HG02571 (cell line): ENCODE measurements around the gene COG7.
"Not testable (repeated sequence)": the region's sequence is repeated elsewhere in the genome, so short reads cannot be mapped to it uniquely, and the experiment has no call there.

Experiments
- ATAC-seq: cut with Tn5 transposase; IDR thresholded peaks from one replicate; pipeline ENCODE4 v1.9.1; 2021; ENCODE audit warnings: mild to moderate bottlenecking, moderate library complexity; ENCODE audit not compliant: unreplicated experiment

The COG7 gene

DNA sequence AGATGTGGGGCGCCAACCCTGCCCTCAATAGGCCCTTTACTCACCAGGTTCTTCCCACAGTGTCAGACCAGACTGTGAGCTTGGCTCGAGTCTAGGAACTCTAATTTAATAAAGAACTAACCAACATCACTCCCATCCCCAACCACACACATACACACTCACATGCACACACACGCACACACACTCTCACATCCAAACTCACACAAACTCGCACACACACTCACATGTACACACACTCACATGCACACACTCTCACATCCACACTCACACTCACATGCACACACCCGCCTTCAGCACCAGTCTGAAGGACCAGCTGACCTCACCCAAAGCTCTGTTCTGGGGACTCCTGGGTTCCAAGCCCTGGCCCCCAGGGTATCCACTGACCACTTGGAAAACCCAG lies 63.8 kb downstream of the COG7 start:
- ATAC-seq = no peak

DNA sequence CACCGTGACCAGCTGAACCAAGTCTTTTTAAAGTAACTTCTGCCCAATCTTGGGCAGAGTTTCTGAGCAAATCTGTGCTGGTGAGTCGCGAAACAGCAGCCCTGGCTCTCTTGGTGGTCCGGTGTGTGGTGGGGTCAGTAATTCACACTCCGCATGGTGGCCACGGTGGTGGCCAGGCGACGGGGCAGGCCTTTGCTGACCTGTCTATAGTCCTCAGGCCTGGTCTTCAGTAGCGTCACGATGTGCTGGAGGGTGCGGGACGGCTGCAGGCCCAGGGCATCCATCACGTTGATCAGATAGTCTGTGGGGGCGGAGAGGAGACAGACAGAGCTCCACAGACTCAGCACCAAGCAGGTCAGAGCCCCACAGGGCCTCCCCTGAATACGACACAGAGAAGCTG lies 64.2 kb downstream of the COG7 start:
- ATAC-seq = no peak

DNA sequence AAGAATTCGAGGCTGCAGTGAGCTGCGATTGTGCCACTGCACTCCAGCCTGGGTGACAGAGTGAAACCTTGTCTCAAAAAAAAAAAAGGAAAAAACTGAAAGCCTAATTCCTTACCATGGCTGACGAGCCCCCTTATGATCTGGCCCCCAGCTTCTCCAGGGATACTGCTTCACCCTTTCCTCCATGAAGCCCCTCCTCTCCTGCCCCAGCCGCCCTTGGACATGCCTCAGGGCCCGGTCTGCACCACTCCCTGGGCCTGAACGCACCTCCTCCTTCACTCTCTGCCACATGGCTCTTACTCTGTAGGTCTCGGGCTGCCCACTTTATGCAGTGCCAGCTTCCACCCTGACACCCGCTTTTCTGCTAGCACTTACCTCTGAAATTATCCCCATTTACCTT lies 65.3 kb downstream of the COG7 start:
- no peak for ATAC-seq

DNA sequence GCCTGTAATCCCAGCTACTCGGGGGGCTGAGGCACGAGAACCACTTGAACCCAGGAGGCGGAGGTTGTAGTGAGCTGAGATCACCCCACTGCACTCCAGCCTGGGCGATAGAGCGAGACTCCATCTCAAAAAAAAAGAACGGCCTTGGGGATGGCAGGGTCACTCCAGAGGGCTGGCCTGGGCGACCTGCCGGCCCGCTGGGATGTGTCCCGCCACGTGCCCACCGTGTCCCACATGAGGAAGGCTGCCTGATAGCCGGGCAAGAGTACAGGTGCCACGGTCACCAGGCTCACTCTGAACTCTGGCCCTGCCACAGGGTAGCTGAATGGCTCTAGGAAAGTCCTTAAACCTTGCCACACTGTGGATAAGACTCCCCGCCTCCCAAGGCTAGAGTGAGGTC lies 67.5 kb downstream of the COG7 start:
- ATAC-seq = no peak

DNA sequence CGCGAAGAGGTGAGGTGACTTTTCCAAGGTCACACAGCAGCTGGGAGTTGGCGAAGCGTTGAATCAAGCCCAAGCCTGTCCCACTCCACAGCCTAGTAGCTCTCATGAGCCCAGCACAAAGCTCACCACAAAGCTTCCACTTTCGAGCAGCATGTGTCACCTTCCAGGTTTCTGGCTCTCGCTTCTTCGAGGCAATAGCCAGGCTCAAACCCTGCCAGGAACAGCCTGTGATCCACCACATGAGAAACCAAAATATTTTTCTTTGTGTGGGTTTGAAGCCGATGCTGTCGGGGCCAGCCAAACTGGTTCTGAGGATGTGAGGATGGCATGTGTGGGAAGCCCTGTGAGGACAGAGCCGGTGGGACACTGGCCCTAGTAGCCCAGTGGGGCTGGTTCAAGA lies 68.1 kb downstream of the COG7 start:
- ATAC-seq = no peak

DNA sequence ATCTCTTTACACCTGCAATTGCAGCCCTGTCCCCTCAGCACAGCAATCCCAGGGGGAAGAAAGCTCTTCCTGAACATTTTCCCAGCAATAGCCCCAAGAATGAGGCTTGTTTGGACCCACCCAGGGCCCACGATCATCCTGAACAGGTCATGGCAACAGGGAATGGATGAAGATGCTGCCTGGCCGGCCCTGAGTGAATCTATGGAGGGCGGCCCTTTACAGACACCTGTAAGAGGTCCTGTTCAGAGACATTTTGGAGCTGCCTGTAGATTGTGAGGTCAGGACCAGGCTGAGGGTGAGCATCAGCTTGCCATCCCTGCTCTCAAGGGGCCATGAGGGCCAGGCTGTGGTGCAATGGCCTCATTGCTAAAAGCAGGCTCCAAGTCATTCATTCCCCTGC lies 69.1 kb downstream of the COG7 start:
- no peak for ATAC-seq

DNA sequence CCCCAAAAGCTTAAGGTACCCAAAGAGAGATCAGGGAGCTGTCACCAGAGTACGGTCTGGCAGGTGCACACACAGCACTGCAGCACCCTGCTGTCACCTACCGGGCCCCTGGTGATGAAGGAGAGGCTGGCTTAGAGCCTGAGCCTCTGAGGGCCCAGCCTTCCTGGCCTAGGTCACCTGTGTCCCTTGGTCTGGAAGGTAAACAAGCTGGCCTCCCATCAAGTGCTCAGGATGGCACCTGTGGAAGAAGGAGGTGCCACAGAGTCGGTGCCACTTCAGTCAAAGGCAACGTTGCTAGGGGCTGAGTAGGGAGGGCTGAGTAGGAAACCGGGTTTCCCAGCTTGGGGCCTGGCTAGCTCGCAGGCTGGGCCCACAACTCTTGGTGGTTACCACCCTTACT lies 70.7 kb downstream of the COG7 start:
- ATAC-seq = no peak

DNA sequence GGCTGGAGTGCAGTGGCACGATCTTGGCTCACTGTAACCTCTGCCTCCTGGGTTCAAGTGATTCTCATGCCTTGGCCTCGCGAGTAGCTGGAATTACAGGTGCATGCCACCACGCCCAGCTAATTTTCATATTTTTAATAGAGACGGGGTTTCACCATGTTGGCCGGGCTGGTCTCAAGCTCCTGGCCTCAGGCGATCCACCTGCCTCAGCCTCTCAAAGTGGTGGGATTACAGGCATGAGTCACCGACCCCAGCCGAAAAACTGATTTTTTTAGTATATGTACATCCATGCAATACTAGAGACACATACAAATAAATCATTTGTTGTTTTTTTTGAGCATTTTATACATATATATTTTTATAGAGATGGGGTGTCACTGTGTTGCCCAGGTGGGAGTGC lies 71.3 kb downstream of the COG7 start:
- ATAC-seq = not testable (repeated sequence)

DNA sequence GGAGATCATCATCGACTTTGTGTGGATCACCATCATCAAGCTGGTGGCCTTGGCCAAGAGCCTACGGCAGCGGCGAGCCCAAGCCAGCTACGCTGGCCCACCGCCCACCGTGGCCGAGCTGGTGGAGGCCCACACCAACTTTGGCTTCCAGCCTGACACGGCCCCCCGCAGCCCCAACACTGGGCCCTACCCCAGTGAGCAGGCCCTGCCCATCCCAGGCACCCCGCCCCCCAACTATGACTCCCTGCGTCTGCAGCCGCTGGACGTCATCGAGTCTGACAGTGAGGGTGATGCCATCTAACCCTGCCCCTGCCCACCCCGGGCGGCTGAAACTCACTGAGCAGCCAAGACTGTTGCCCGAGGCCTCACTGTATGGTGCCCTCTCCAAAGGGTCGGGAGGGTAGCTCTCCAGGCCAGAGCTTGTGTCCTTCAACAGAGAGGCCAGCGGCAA lies 72.5 kb downstream of the COG7 start:
- no peak for ATAC-seq

DNA sequence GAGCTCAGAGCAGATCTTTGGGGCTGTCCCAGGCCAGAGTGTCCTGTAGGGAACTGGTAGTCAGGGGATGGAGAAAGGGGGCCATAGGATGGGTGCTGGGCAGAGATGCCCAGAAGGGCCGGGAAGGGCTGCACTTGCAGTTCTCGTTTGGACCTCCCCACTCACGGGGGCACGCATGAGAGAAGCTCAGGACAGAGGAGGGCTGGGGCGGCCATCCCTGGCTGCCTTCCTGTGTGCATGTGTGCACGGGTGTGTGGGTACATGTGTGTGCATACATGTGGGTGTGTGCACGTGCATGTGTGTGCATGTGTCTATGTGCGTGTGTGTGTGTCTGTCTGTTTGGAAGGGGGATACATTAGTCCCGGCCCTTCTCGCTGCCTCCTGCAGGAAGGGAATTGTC lies 73.3 kb downstream of the COG7 start:
- no peak for ATAC-seq

DNA sequence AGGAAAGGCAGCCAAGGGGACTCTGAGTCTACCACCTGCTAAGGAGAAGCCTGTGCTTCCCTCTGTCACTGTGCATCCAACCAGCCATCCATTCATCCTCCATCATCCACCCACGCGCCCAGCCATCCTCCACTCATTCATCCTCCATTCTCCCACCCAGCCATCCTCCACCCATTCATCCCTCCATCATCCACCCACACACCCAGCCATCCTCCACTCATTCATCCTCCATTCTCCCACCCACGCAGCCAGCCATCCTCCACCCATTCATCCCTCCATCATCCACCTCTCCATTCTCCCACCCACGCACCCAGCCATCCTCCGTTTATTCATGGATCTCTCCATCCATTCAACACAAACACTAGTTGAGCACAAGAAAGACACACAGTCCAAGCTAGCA lies 74.1 kb downstream of the COG7 start:
- ATAC-seq = no peak

DNA sequence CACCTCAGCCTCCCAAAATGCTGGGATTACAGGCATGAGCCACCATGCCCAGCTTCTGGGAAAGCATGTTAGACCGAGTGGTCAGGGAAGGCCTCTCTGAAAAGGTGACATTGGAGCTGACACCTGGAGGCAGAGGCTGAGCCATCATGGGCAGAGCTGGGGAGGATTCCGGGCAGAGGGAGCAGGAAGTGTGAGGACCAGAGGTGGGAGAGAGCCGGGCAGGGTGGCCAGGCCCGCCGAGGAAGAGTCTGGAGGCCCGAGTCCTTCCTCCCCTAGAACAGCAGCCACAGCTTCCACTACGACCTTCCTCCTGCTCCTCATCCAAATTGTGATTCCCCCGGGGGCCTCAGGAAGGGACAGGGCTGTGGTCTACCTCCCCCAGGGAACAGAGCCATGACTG lies 74.7 kb downstream of the COG7 start:
- no peak for ATAC-seq

DNA sequence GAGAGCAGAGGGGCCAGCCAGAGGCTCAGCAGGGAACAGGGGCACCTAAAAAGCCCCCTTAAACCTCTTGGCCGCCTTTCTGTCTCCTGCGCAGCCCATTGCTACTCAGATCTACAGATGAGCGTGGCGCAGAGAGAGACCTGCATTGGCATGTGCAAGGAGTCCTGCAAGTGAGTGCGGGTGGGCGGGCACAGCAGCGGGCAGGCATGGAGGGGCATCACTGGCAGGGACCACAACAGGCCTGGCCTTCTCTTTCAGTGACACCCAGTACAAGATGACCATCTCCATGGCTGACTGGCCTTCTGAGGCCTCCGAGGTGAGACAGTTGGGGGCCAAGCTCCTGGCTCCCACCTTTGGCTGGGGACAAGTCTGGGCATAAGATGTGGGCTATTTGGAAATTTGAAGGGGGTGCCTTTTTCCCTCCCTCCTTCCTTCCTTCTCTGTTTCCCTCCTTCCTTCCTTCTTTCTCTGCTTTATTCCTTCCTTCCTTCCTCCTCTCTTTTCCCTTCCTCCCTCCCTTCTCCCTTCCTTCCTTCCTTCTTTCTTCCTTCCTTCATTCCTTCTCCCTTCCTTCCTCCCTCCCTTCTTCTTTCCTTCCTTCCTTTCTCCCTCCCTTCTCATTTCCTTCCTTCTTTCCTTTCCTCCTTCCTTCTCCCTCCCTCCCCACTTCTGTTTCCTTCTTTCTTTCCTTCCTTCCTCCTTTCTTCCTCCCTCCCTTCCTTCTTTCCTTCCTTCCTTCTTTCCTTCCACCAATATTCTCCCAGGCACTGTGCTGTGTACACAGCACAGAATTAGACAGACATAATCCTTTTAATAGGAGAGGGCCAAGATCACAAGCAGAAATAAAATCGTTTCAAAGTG lies 75.7 kb downstream of the COG7 start:
- ATAC-seq = no peak

DNA sequence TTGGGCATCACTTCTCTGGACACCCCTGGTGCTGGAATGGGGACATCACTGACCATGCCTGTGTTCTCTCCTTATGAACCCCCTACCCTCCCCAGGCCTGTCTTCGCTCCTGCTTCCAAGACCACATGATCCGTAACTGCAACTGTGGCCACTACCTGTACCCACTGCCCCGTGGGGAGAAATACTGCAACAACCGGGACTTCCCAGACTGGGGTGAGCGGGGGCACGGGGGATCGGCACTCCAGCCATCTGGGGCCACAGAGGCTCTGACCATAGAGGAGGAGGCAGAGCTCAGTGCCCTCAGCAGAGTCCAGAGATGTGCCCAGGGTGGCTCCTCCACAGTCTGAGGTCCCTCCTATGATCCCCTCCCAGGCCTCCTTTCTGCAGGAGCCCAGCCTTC lies 77.3 kb downstream of the COG7 start:
- ATAC-seq = no peak

DNA sequence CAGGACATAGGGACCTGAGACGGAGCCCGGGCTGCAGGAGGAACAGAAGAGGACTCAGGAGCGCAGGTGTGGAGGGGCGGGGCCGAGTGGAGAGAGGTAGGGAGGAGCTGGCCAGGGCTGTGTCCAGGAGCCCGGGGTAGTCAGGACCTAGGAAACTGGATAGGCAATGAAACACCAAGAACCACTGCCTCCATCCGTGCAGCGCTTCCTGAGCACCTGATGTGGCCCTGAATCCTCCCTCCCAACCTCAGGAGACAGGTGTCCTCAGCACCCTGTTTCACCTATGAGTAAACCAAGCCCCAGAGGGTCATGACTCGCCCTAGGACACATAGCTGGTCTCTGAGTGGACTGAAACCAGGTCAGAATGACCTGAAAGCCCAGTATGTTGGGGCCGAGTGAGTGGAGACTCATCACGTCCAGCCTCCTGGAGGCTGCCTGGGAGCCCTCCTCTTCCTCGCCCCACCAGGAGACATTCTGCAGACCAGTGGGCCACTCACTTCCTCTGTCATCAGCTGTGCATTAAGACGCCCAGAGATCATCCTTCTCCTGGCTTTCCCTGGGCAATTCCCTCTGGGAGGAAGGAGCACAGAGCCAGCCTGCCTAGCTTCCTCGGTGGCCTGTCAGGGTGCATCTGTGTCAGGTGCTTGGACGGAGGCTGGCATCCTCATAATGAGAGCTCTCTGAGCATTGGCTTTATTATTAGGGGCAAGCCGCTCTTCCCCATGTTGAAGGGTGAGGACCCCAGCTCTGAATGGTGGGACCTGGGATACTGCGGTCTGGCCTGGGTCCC lies 78.1 kb downstream of the COG7 start:
- no peak for ATAC-seq

DNA sequence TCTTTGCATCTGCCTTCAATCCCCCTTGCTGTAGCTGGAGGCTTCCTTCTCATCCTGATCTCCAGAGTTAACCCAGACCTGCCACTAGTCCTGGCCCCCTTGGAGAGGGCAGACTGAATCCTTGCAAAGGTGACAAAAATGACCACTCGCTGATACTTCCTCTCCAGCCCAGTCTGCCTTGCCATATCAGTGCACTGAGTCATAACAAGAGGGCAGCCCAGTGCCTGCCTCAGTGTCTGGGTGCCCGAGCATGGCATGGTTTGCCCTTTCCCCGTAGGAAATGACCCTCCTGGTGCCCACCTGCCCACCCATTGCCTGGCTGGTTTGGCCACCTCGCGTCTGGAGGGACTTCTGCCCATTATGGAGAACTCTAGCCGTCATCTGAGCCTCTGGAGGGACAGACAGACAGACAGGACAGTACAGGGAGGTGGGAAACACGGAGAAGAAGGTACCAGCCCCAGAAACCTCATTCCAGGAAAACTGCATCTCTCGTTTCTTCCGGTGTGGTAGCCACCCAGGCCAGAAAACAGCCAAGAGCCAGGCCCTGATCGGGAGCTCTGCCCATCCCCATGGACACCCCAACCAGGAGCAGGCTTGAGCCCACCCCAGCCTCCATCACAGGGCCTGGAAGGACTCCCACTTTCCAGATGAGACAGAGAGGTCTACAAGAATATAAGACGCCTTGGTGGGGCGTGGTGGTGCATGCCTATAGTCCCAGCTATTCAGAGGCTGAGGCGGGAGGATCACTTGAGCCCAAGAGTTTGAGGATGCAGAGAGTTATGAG lies 79.4 kb downstream of the COG7 start:
- no peak for ATAC-seq

DNA sequence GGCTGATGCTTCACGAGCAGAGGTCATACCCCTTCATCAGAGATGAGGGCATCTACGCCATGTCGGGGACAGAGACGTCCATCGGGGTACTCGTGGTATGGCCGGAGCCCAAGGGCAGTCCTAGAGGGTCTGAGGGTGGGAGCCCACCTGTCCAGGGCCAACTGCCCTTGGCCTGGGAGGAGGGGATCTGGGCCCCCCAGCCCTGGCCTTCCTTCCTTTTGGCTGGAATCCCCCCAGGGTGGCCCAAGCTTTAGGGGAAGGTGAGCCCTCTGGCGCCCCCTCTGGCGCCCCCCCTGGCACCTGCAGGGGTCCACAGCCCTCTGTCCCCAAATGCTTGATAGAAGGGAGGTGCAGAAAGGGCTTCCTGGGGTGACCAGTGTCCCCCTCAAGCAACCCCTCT lies 81.6 kb downstream of the COG7 start:
- no peak for ATAC-seq

DNA sequence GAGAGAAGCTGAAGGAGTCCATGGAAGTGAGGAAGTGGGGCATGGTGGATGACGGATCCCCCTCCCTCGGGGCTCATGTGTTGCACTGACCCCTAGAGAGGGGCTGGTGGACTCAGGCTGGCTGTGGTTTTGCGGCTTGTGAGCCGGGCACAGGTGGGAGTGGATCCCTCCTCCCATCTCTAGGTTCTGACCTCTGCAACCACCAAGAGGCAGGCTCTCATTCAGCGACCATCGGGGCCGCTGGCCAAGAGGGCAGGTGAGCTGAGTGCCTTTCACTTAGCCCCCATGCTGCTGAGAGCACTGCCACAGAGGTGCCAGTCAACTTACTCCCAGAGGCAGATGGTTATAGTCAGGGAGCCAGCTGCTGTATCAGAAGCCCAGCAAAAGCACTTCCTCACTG lies 83.6 kb downstream of the COG7 start:
- ATAC-seq = no peak

DNA sequence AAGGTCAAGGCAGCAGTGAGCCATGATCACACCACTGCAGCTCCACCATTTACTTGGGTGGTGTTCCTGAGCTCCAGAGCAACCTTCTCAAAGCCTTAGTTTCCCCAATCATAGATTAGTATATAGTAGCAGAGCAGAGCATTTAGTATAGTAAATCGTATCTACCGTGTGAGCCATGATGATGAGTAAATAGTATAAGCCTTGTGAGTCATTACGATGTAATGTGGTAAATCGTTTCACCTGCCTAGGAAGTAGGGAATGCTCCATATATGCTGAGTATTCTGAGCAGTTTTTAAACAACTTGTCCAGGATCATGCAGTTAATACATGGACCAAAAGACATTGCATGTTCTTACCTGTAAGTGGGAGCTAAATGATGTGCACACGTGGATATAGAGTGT lies 84.5 kb downstream of the COG7 start:
- no peak for ATAC-seq

DNA sequence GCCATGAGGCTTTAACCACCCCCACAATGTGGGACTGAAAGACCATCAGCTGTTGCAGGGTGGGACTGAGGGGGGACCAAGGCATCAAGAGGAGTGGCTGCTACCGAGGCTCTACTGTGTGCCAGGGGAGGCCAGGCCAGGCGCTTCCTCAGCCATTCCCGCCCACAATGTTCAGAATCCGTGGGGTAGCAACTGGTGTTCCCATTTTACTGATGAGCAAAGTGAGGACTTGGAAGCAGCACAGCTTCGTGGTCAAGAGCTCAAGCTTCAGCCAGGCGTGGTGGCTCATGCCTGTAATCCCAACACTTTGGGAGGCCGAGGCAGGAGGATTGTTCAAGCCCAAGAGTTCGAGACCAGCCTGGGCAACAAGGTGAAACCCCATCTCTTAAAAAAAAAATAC lies 85.0 kb downstream of the COG7 start:
- ATAC-seq = no peak

DNA sequence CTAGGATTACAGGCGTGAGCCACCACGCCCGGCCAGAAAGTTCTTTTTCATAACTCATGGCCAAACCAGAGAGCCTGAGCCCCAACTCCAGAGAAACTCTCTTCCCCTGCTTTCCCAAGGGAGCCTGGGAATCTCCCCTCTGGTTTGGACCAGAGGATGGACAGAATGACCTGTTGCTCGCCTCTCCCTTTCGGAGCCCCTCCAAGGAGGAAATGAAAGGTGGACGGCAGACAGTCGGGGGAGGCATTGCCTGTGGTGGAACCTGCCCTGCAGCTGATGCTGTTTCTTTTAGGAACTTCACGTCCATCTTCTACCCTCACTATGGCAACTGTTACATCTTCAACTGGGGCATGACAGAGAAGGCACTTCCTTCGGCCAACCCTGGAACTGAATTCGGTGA lies 85.4 kb downstream of the COG7 start:
- no peak for ATAC-seq

DNA sequence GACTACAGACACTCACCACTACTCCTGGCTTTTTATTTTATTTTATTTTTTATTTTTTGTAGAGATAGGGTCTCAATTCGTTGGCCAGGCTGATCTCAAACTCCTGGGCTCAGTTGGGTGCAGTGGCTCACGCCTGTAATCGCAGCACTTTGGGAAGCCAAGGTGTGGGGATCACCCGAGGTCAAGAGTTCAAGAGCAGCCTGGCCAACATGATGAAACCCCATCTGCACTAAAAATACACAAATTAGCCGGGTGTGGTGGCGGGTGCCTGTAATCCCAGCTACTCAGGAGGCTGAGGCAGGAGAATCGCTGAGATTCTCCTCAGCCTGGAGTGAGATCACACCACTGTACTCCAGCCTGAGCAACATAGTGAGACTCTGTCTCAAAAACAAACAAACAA lies 86.6 kb downstream of the COG7 start:
- not testable (repeated sequence) for ATAC-seq
